ENCODE data around the gene RAPGEF5. TPM values are rescaled to one million over a fixed set of nuclear protein-coding genes. Genes with fewer than 3 reads are reported as not detected.

Gene RAPGEF5
- total and polyA plus RNA-seq, 2 donors (not counting 3 experiments of a cell fraction or from before 2014, with no cell fraction given) = 10.0 to 43.2 TPM

- no peak for TF ChIP-seq POLR2A (IDR thresholded peaks at IDR 0.05; ENCODE audit: low read depth, low read length)
- TF ChIP-seq MAX (IDR thresholded peaks at IDR 0.05; ENCODE audit: insufficient read depth, insufficient read length) = no peak
- no peak for TF ChIP-seq GATA2 (IDR thresholded peaks at IDR 0.05; ENCODE audit: insufficient read depth, insufficient read length, low read depth, low read length)
- no peak for TF ChIP-seq JUN (IDR thresholded peaks at IDR 0.05; ENCODE audit: borderline replicate concordance, insufficient read depth, insufficient read length, low read depth)
- TF ChIP-seq POLR2AphosphoS5 (IDR thresholded peaks at IDR 0.05; ENCODE audit: insufficient read depth, low read depth, low read length) = no peak
- TF ChIP-seq FOS (IDR thresholded peaks at IDR 0.05; ENCODE audit: borderline replicate concordance, insufficient read depth, low read length) = no peak
- no peak for TF ChIP-seq MYC (IDR thresholded peaks at IDR 0.05; ENCODE audit: low read depth, low read length)
- TF ChIP-seq EZH2 (IDR thresholded peaks at IDR 0.05; ENCODE audit: borderline replicate concordance, low read depth, low read length, severe bottlenecking) = no peak
- no peak for TF ChIP-seq CTCF (IDR thresholded peaks at IDR 0.05; ENCODE audit: extremely low read depth in 1 of 2, insufficient read depth in 1 of 2, low read depth in 1 of 2, low read length in 2 of 2)
- H3K27ac ChIP-seq (ENCODE audit: insufficient read depth, low read depth, low read length) = no peak overlapping the region
- no peak overlapping the region for H3K4me2 ChIP-seq (ENCODE audit: insufficient read depth, low read length)
- H3K79me2 ChIP-seq (ENCODE audit: control insufficient read depth, insufficient read depth, low read length) = peaks cover 2% of the 10 kb centered on the region
- ChIA-PET CTCF (interaction anchor here (0.6 to 1.4 kb wide), 2 partner anchors 11 to 132 kb away, joined by 4 read pairs; no protein-coding TSS in a partner anchor), POLR2A (no interaction called here)
- no peak overlapping the region for H2AFZ ChIP-seq (ENCODE audit: low read depth, low read length)
- no peak overlapping the region for H3K4me3 ChIP-seq (replicated peaks in 1 of 3; ENCODE audit: insufficient read depth in 1 of 3, low read depth in 1 of 3, low read length in 3 of 3)
- no peaks in the 10 kb centered on the region for H3K36me3 ChIP-seq (ENCODE audit: control insufficient read depth in 2 of 2, extremely low read depth in 1 of 2, insufficient read depth in 2 of 2, low read length in 2 of 2)
- dilution Hi-C loops (cut with MboI; ENCODE audit: extremely low pct_ligation_motif_present, low sequenced_read_pairs) = no loop called here
- DNase-seq (ENCODE audit: low read depth, low spot score) (no peak), FAIRE-seq (no peak)
- no TSS peak for BruUV-seq (replicated peaks)
- H3K9me3 ChIP-seq (replicated peaks; ENCODE audit: control insufficient read depth, insufficient read depth, low read length) = no peaks in the 10 kb centered on the region
- no peaks in the 10 kb centered on the region for H4K20me1 ChIP-seq (replicated peaks; ENCODE audit: control insufficient read depth, extremely low read depth, insufficient read depth, low read length)
- no peaks in the 10 kb centered on the region for H3K9me1 ChIP-seq (replicated peaks; ENCODE audit: control insufficient read depth, extremely low read depth, insufficient read depth, low read length)
- no peak overlapping the region for H3K9ac ChIP-seq (replicated peaks; ENCODE audit: extremely low read depth, insufficient read depth, low read length)
- no peaks in the 10 kb centered on the region for H3K27me3 ChIP-seq (ENCODE audit: control insufficient read depth in 2 of 2, insufficient read depth in 2 of 2, low read length in 2 of 2)
- intact Hi-C loops (cut with micrococcal nuclease) = no loop called here
- peaks cover 12% of the 10 kb centered on the region for H3K4me1 ChIP-seq (ENCODE audit: control insufficient read depth, extremely low read depth, insufficient read depth, low read length)
Measured at GRCh38 chr7:22223807-22224206, 133.1 kb downstream of the RAPGEF5 start.

All from endothelial cell of umbilical vein (primary cell).